ENCODE data around the gene TMEM131L.
"Not testable (repeated sequence)": the region's sequence is repeated elsewhere in the genome, so short reads cannot be mapped to it uniquely, and the experiment has no call there.

TMEM131L gene

GRCh38 chr4:153509212-153509611 is 43.1 kb downstream of the TMEM131L start:
- DNase-seq = not testable (repeated sequence)

DNA sequence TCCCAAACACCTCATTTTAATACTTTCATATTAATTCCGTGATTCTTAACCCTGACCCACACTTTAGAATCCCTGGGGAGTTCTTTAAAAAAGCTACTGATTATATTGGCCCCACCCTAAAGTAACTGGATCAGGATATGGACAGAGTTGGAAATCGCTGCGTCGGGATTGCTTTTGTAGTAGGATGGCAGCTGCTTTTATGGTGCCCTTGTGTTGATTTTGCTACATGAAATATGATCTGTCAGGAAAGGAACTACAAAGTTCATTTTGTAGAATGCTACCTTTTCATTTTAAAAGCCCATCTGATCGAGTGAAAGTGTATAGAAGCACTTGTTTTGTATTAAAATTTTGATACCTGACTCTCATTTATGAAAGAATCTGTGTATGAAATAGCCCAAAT is 43.6 kb downstream of the TMEM131L start:
- no peak for DNase-seq

DNA sequence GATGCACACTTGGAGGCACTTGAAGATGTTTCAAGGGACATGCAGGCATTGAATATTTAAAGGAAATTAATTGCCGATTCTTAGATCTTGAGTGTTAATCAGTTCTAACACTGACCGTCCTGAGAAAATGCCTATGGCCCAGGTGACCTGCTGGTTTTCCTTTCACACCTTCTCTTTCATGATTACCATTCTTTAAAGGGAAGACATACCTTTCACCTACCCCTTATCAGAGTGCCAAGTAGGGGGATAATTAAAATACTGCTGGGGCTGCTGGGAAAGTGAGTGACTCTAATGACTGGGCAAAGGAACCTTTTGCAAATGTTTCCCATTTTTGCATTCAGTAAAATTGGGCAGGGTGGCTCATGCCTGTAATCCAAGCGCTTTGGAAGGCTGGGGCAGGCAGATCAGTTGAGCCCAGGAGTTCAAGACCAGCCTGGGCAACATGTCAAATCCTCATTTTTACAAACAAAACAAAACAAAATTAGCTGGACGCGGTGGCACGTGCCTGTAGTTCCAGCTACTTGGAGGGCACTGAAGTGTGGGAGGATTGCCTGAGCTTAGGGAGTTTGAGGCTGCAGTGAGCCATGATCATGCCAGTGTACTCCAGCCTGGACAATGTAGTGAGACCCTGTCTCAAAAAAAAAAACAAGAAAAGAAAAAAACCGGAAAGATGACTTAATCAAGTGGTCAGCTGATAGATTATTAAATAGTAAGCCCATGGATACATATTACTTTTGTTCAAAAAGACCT is 44.3 kb downstream of the TMEM131L start:
- no peak for DNase-seq

- DNase-seq = no peak
Measured at GRCh38 chr4:153511104-153511503, 44.9 kb downstream of the TMEM131L start.

DNA sequence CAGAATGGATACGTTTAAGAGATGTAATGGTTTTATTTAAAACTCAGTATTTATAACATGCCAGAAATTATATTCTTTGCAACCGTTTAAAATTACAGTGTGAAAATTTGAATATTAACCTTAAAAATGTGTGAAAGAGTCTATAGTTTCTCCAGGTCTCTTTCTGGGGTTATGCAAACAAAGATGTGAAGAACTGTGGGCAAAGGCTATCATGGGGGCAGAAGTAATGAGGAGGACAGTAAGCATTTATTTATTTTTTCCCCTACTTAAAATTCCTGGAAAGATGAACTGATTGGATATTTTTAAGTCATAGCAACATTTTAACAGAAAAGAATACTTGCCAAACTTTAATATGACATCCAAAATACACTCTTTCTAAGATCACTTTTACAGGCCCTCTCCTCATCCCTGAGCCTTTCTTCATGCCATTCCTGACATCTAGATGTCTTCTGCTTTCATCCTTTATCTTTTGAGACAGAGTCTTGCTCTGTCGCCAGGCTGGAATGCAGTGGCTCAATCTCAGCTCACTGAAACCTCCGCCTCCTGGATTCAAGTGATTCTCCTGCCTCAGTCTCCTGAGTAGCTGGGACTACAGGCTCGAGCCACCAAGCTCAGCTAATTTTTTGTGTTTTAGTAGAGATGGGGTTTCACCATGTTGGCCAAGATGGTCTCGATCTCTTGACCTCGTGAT is 46.1 kb downstream of the TMEM131L start:
- DNase-seq = no peak

DNA sequence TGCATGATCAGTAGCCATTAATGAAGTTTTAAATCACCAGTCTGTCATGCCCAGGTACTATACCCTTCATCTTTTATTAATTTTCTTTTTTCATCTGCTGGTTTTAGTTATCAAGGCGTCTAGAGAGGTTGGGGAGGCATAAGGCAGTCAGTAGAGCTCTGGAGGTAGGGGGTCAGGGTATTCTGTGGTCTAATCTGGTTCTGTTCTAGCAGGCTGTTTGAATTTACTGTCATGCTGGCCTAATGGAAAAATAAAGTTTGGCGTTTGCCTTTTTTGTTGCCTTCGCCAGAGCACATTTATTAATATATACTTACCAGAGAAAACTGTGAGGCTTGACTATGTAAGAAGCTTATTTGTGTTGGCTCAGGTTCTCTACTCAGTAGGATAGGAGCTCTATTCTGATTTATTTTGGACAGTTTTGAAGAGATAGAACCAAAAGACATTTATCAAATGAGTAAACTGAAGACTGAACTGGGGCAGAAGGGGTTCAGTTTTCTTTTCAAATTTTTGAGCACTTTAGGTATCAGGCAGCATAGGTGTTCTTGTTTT is 46.9 kb downstream of the TMEM131L start:
- no peak for DNase-seq

- no peak for DNase-seq
Measured at GRCh38 chr4:153513596-153513995, 47.4 kb downstream of the TMEM131L start.

DNA sequence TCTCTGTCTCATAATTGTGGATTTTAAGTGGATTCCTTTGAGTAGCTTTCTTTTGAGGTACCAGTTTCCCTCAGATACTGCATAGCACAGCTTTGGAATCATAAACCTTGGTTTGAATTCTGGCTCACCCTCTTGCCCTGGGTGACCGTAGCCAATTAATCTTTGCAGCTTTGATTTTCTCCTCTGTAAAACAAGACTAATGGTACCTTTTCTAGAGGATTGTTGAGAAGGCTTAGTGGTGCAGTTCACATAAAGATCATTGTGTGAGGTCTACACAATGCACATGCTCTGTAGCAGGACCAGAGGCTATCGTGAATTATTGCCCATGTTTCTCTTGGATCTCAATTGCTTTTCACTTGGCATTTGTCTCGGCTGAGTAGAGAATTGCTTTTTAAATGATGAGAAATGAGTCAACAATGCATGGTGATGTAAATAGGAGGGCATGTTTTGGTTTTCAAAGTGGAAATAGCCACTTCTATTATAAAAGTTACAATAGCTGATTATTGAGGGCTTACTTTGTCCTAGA is 47.9 kb downstream of the TMEM131L start:
- no peak for DNase-seq

DNA sequence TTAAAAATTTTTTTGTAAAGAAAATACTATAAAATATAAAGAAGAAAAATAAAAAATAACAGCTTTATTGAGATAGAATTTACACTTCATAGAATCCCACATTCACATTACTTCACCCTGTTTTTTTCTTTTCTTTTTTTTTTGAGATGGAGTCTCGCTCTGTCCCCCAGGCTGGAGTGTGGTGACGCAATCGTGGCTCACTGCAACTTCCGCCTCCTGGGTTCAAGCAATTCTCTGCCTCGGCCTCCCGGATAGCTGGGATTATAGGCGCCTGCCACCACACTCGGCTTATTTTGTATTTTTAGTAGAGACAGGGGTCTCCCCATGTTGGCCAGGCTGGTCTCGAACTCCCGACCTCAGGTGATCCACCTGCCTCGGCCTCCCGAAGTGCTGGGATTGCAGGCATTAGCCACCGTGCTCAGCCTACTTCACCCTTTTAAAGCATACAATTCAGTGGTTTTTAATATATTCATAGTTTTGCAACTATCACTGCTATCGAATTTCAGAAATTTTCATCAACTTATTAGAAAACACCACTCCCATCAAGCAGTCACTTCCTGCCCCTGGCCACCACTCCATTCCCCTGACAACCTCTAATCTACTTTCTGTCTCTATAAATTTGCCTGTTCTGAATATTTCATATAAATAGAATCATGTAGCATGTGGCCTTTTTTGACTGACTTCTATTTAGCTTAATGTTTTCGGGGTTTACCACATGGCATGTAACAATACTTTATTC is 48.7 kb downstream of the TMEM131L start:
- no peak for DNase-seq

DNA sequence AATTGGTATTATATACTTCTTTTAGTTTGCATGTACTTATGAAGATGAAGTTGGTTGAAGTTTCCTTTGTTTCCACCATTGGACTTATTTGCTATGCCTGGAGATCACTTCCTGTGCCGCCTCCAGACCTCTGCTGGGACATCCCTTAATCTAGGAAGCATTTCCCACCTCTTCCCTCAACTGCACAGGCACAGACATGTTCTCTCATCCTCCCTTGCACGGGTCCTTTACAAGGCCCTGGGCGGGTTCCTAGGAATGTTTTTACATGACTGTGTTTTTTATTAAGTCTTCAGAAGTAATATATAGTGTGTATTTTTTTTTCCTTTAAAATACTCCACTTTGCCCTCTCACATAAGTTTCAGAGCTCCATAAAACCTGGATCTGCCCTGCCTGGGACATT is 51.0 kb downstream of the TMEM131L start:
- DNase-seq = no peak

DNA sequence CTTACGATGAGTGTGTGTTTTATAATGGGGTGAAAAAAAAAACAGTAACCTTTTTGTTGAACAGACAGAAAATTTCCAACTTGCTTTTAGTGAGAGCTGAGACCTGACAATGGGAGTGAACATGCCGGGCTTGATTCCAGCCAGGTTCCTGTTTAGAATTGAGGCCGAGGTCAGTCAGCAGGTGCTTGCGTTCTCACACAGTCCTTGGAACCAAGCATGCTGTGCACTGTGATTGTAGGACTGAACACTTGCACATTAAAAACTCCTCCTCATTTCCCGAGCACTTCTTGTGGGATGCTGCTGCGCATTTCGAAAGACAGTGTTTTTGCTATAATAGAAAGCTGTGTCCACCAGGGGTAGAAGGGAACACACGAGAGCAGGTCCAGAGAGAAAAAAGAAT is 51.8 kb downstream of the TMEM131L start:
- DNase-seq = no peak

DNA sequence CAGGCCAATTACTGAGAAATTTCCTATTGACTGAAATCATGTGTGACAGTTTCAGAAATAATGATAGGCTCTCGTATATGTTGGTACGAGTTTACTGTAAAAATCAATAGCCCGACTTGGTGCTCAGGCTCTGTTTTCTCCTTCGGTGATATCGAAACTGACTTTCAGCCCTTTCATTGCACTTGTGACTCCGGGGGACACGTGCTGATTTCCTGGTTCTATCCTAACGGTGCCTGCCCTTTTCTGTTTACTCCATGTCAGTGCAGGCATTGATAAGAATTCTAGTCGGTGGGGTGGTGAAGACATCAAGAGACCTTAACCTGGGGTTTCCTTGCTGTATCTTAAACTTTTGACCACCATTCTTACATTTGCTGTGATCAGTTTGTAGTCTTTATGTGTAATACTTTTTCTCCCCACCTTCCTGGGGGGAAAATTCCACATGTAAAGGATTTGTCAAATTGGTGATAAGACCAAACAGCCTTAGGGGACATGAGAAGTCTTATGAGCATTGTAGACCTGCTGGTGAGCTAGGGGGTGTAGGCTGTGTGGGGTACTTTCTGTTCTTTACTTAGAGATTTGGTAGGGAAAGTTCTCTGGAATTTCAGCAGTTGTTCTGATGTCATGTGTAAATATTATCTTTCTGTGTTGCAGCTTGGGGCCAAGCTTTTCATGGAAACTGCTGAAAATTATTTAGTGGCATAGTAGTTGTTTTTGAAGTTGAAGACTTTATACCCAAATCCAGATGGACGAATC is 52.7 kb downstream of the TMEM131L start:
- no peak for DNase-seq

GRCh38 chr4:153519687-153520086 is 53.5 kb downstream of the TMEM131L start:
- DNase-seq = no peak

- no peak for DNase-seq
Measured at GRCh38 chr4:153520227-153520626, 54.1 kb downstream of the TMEM131L start.

DNA sequence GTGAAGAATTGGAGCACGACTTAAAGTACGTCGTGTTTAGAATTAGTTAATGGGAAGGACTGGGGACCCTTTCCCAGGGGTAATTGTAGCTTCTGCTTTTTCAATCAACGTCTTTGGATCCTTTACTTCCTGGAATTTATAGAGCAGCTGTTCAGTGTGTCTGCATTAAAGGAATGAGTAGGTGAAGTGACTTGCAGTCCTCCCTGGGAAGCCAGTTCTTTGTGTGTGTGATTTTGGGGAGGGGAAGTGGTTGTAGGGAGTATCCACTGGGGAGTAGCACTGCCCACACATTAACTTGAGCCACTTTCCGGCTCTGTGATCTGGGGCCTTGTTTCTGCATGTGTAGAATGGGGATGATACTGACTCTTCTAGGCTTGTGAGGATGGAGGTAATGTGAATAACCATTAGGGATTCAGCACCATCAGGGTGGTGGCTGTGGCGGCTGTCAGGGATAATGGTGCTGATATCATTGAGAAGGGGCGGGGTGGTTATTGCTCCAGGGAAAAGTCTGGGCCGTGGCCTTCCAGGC is 54.7 kb downstream of the TMEM131L start:
- DNase-seq = no peak

- no peak for DNase-seq
Measured at GRCh38 chr4:153521478-153521877, 55.3 kb downstream of the TMEM131L start.

- DNase-seq = peak in 2 of 4 experiments; percentile 13 to 25
Measured at GRCh38 chr4:153521999-153522801, 56.0 kb downstream of the TMEM131L start.

- no peak for DNase-seq
Measured at GRCh38 chr4:153522802-153523094, 56.6 kb downstream of the TMEM131L start.

GRCh38 chr4:153523164-153523796 is 57.1 kb downstream of the TMEM131L start:
- no peak for DNase-seq

- DNase-seq = no peak
Measured at GRCh38 chr4:153523941-153524386, 57.8 kb downstream of the TMEM131L start.

DNA sequence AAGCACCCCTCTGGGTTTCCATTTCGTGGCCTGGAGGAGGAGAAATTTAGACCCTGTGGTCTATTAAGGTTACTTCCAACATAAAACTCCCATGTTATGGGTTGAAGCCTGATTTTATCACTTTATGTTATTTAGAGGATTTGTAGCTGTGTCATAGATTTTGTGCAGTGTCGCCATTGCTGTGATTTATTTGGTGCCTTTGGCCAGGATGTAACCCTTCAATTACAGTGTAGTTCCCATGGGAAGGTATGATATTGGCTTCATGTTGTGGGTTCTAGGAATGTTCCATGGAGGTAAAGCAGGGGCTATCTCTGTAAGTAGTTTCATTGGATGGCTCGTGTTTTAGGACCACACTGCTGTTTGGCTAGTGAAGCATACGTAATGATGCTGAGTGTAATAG is 58.5 kb downstream of the TMEM131L start:
- no peak for DNase-seq

Measured in activated naive CD4-positive, alpha-beta T cell (primary cell).